ENCODE results near the gene WDFY4. TPM values are rescaled to one million over a fixed set of nuclear protein-coding genes. Genes with fewer than 3 reads are reported as not detected.

The WDFY4 gene
- total RNA-seq, 4 donors from 2014 or later = 4.1 to 27.9 (median 9.0) TPM

GRCh38 chr10:48993627-48994026 is 309.0 kb downstream of the WDFY4 start:
- no peak for TF ChIP-seq CTCF (IDR thresholded peaks at IDR 0.05; ENCODE audit: low read depth)

- TF ChIP-seq CTCF (IDR thresholded peaks at IDR 0.05; ENCODE audit: low read depth) = no peak
Measured at GRCh38 chr10:48996329-48996728, 311.7 kb downstream of the WDFY4 start.

- no peak for TF ChIP-seq CTCF (IDR thresholded peaks at IDR 0.05; ENCODE audit: low read depth)
Measured at GRCh38 chr10:48999346-48999745, 314.7 kb downstream of the WDFY4 start.

- no peak for TF ChIP-seq CTCF (IDR thresholded peaks at IDR 0.05; ENCODE audit: low read depth)
Measured at GRCh38 chr10:49000437-49001398, 316.0 kb downstream of the WDFY4 start.

GRCh38 chr10:49001402-49001801 is 316.7 kb downstream of the WDFY4 start:
- no peak for TF ChIP-seq CTCF (IDR thresholded peaks at IDR 0.05; ENCODE audit: low read depth)

- TF ChIP-seq CTCF (IDR thresholded peaks at IDR 0.05; ENCODE audit: low read depth) = no peak
Measured at GRCh38 chr10:49001870-49002672, 317.4 kb downstream of the WDFY4 start.

GRCh38 chr10:49005270-49005669 is 320.6 kb downstream of the WDFY4 start:
- no peak for TF ChIP-seq CTCF (IDR thresholded peaks at IDR 0.05; ENCODE audit: low read depth)
